ENCODE results near the gene NSRP1. TPM values are rescaled to one million over a fixed set of nuclear protein-coding genes. Genes with fewer than 3 reads are reported as not detected.

The NSRP1 gene
- total and polyA plus RNA-seq, 10 of the 15 experiments (the other 5 are each of a cell fraction or from before 2014, with no cell fraction given) = 12.5 to 69.7 (median 37.8) TPM

DNA sequence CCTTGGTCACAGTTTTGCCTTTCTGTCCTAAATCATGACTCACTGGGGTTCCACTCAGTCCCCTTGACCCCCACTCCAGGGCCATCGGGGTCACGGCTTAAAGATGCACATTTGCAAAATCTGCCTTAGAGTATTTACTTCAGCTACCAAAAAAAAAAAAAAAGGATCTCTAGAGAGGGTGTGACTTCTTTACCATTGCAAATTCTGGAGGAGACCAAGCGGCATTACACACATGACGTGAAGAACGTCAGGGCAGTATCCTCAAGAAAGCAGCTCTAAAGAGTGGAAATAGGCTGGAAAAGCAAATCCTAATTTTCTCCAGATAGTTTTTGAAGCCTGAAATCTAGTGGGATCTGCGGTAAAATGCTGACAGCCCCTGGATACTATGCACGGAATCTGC is 93.3 kb downstream of the NSRP1 start:
- TF ChIP-seq SMAD1 (IDR thresholded peaks at IDR 0.05; ENCODE audit: low read depth, partially characterized antibody) = no peak
- TF ChIP-seq SIN3A (IDR thresholded peaks at IDR 0.05; ENCODE audit: low read depth, low read length) = no peak
- no peak for TF ChIP-seq CEBPB (IDR thresholded peaks at IDR 0.05; ENCODE audit: borderline replicate concordance in 1 of 2, low read depth in 2 of 2, low read length in 2 of 2)
- TF ChIP-seq NRF1 (conservative IDR thresholded peaks at IDR 0.05; ENCODE audit: low read depth, low read length) = no peak
- TF ChIP-seq ZNF622 (IDR thresholded peaks at IDR 0.05) = no peak
- no peak for TF ChIP-seq TAF1 (IDR thresholded peaks at IDR 0.05; ENCODE audit: borderline replicate concordance, low read depth, low read length)
- no peak for TF ChIP-seq NFYA (IDR thresholded peaks at IDR 0.05; ENCODE audit: borderline replicate concordance, low read depth, low read length)
- no peak for TF ChIP-seq MXI1 (IDR thresholded peaks at IDR 0.05; ENCODE audit: low read depth, low read length)
- TF ChIP-seq NR2C2 (IDR thresholded peaks at IDR 0.05; ENCODE audit: borderline replicate concordance, control insufficient read depth, insufficient read length, low read depth) = no peak
- no peak for TF ChIP-seq ATF7 (IDR thresholded peaks at IDR 0.05; ENCODE audit: low read depth)
- TF ChIP-seq POLR2A (IDR thresholded peaks at IDR 0.05; ENCODE audit: low read depth, low read length) = no peak
- TF ChIP-seq RUNX3 (IDR thresholded peaks at IDR 0.05; ENCODE audit: low read length) = no peak
- TF ChIP-seq, protein P1, sequence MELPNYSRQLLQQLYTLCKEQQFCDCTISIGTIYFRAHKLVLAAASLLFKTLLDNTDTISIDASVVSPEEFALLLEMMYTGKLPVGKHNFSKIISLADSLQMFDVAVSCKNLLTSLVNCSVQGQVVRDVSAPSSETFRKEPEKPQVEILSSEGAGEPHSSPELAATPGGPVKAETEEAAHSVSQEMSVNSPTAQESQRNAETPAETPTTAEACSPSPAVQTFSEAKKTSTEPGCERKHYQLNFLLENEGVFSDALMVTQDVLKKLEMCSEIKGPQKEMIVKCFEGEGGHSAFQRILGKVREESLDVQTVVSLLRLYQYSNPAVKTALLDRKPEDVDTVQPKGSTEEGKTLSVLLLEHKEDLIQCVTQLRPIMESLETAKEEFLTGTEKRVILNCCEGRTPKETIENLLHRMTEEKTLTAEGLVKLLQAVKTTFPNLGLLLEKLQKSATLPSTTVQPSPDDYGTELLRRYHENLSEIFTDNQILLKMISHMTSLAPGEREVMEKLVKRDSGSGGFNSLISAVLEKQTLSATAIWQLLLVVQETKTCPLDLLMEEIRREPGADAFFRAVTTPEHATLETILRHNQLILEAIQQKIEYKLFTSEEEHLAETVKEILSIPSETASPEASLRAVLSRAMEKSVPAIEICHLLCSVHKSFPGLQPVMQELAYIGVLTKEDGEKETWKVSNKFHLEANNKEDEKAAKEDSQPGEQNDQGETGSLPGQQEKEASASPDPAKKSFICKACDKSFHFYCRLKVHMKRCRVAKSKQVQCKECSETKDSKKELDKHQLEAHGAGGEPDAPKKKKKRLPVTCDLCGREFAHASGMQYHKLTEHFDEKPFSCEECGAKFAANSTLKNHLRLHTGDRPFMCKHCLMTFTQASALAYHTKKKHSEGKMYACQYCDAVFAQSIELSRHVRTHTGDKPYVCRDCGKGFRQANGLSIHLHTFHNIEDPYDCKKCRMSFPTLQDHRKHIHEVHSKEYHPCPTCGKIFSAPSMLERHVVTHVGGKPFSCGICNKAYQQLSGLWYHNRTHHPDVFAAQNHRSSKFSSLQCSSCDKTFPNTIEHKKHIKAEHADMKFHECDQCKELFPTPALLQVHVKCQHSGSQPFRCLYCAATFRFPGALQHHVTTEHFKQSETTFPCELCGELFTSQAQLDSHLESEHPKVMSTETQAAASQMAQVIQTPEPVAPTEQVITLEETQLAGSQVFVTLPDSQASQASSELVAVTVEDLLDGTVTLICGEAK (IDR thresholded peaks at IDR 0.05; ENCODE audit: borderline replicate concordance) = no peak
- TF ChIP-seq MTA3 (IDR thresholded peaks at IDR 0.05; ENCODE audit: borderline replicate concordance, low read length) = no peak
- no peak for TF ChIP-seq SUZ12 (IDR thresholded peaks at IDR 0.05; ENCODE audit: unreplicated experiment)
- no peak for TF ChIP-seq RBBP5 (conservative IDR thresholded peaks at IDR 0.05)
- TF ChIP-seq, protein P2, sequence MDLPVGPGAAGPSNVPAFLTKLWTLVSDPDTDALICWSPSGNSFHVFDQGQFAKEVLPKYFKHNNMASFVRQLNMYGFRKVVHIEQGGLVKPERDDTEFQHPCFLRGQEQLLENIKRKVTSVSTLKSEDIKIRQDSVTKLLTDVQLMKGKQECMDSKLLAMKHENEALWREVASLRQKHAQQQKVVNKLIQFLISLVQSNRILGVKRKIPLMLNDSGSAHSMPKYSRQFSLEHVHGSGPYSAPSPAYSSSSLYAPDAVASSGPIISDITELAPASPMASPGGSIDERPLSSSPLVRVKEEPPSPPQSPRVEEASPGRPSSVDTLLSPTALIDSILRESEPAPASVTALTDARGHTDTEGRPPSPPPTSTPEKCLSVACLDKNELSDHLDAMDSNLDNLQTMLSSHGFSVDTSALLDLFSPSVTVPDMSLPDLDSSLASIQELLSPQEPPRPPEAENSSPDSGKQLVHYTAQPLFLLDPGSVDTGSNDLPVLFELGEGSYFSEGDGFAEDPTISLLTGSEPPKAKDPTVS (IDR thresholded peaks at IDR 0.05; ENCODE audit: low read depth, low read length) = no peak
- peaks cover 39% of the 10 kb centered on the region for H3K4me1 ChIP-seq (ENCODE audit: control insufficient read depth, insufficient read depth, low read length)
- H4K20me1 ChIP-seq (ENCODE audit: control insufficient read depth, insufficient read depth) = no peaks in the 10 kb centered on the region
- no peak for ATAC-seq
- no peak overlapping the region for H3K4me2 ChIP-seq (ENCODE audit: control insufficient read depth, insufficient read depth)
- no peaks in the 10 kb centered on the region for H3K9me3 ChIP-seq (replicated peaks; ENCODE audit: control insufficient read depth, insufficient read depth, low read length)
- RAD21 ChIA-PET (ENCODE audit: unreplicated experiment) = no interaction called here
- intact Hi-C loops (cut with micrococcal nuclease; ENCODE audit: unreplicated experiment) = no loop called here
- in situ Hi-C loops (cut with MboI) = no loop called here
- no peaks in the 10 kb centered on the region for H3K36me3 ChIP-seq (ENCODE audit: control insufficient read depth in 2 of 2, insufficient read depth in 2 of 2, low read length in 1 of 2)
- CTCF ChIA-PET = interaction anchor here (0.6 kb wide), 1 partner anchor 106 kb away, joined by 3 read pairs; no protein-coding TSS in a partner anchor
- H2AFZ ChIP-seq (ENCODE audit: control insufficient read depth, low read depth, low read length) = no peak overlapping the region
- no TSS peak for BruUV-seq (replicated peaks)
- 86% methylated on average over 7 of the region's 7 CpGs for WGBS (ENCODE audit: insufficient coverage, insufficient replicate concordance, low lambda C conversion rate, missing lambda C conversion rate)
- no peak overlapping the region for H3K9ac ChIP-seq (ENCODE audit: control insufficient read depth, insufficient read depth, low read length)
- no peaks in the 10 kb centered on the region for H3K27me3 ChIP-seq (replicated peaks in 1 of 2; ENCODE audit: control insufficient read depth in 2 of 2, insufficient read depth in 2 of 2, low read length in 1 of 2)
- H3K27ac ChIP-seq (ENCODE audit: control insufficient read depth, insufficient read depth) = no peak overlapping the region
- no peaks in the 10 kb centered on the region; the same call in 1 of the 2 replicates for H3K79me2 ChIP-seq (ENCODE audit: control insufficient read depth, insufficient read depth, low read length)
- no peak overlapping the region for H3K4me3 ChIP-seq
- no peak for DNase-seq (ENCODE audit: low read depth, low spot score)
- POLR2A ChIA-PET = no interaction called here
- no peak for FAIRE-seq
- SMC1A ChIA-PET (ENCODE audit: uncharacterized antibody, unreplicated experiment) = interaction anchor here (1.2 to 1.8 kb wide), 2 partner anchors 15 to 35 kb away, joined by 3 to 6 read pairs; no protein-coding TSS in a partner anchor
